Measurements from ENCODE around the gene EYS. TPM values are rescaled to one million over a fixed set of nuclear protein-coding genes. Genes with fewer than 3 reads are reported as not detected.
"Not testable (repeated sequence)": the region's sequence is repeated elsewhere in the genome, so short reads cannot be mapped to it uniquely, and the experiment has no call there.

Gene EYS
- total RNA-seq, 1 donor from 2014 or later, result not detected

- TF ChIP-seq CTCF (IDR thresholded peaks at IDR 0.05; ENCODE audit: unreplicated experiment), result no peak
- Mint-ChIP-seq H3K27me3 (ENCODE audit: unreplicated experiment) (no peaks in the 10 kb centered on the region), H3K4me1 (ENCODE audit: unreplicated experiment) (no peaks in the 10 kb centered on the region), H3K4me3 (ENCODE audit: unreplicated experiment) (no peak overlapping the region), H3K9me3 (ENCODE audit: unreplicated experiment) (no peaks in the 10 kb centered on the region), H3K36me3 (ENCODE audit: low read depth, unreplicated experiment) (no peaks in the 10 kb centered on the region), H3K27ac (ENCODE audit: unreplicated experiment) (no peak overlapping the region)
- no peak for DNase-seq (ENCODE audit: low spot score)
Measured at GRCh38 chr6:65410309-65410708, 296.7 kb downstream of the EYS start.

GRCh38 chr6:65402564-65402963 lies 304.5 kb downstream of the EYS start:
- TF ChIP-seq CTCF (IDR thresholded peaks at IDR 0.05; ENCODE audit: unreplicated experiment), result no peak
- no peak overlapping the region for H3K27ac Mint-ChIP-seq (ENCODE audit: unreplicated experiment)
- H3K27me3 Mint-ChIP-seq (ENCODE audit: unreplicated experiment), result no peaks in the 10 kb centered on the region
- no peak for DNase-seq (ENCODE audit: low spot score)
- no peaks in the 10 kb centered on the region for H3K4me1 Mint-ChIP-seq (ENCODE audit: unreplicated experiment)
- no peak overlapping the region for H3K4me3 Mint-ChIP-seq (ENCODE audit: unreplicated experiment)
- no peaks in the 10 kb centered on the region for H3K36me3 Mint-ChIP-seq (ENCODE audit: low read depth, unreplicated experiment)
- no peaks in the 10 kb centered on the region for H3K9me3 Mint-ChIP-seq (ENCODE audit: unreplicated experiment)

GRCh38 chr6:65399355-65400084 lies 307.5 kb downstream of the EYS start:
- H3K27ac Mint-ChIP-seq (ENCODE audit: unreplicated experiment), result no peak overlapping the region
- no peaks in the 10 kb centered on the region for H3K27me3 Mint-ChIP-seq (ENCODE audit: unreplicated experiment)
- no peaks in the 10 kb centered on the region for H3K36me3 Mint-ChIP-seq (ENCODE audit: low read depth, unreplicated experiment)
- no peaks in the 10 kb centered on the region for H3K9me3 Mint-ChIP-seq (ENCODE audit: unreplicated experiment)
- H3K4me3 Mint-ChIP-seq (ENCODE audit: unreplicated experiment), result no peak overlapping the region
- TF ChIP-seq CTCF (IDR thresholded peaks at IDR 0.05; ENCODE audit: unreplicated experiment), result no peak
- no peak for DNase-seq (ENCODE audit: low spot score)
- H3K4me1 Mint-ChIP-seq (ENCODE audit: unreplicated experiment), result no peaks in the 10 kb centered on the region

- Mint-ChIP-seq H3K4me3 (ENCODE audit: unreplicated experiment) (no peak overlapping the region), H3K9me3 (ENCODE audit: unreplicated experiment) (no peaks in the 10 kb centered on the region), H3K4me1 (ENCODE audit: unreplicated experiment) (no peaks in the 10 kb centered on the region), H3K27ac (ENCODE audit: unreplicated experiment) (no peak overlapping the region), H3K27me3 (ENCODE audit: unreplicated experiment) (no peaks in the 10 kb centered on the region), H3K36me3 (ENCODE audit: low read depth, unreplicated experiment) (no peaks in the 10 kb centered on the region)
- no peak for TF ChIP-seq CTCF (IDR thresholded peaks at IDR 0.05; ENCODE audit: unreplicated experiment)
- no peak for DNase-seq (ENCODE audit: low spot score)
Measured at GRCh38 chr6:65398851-65399250, 308.2 kb downstream of the EYS start.

- no peak for DNase-seq (ENCODE audit: low spot score)
- Mint-ChIP-seq H3K27ac (ENCODE audit: unreplicated experiment) (no peak overlapping the region), H3K4me3 (ENCODE audit: unreplicated experiment) (no peak overlapping the region), H3K4me1 (ENCODE audit: unreplicated experiment) (no peaks in the 10 kb centered on the region), H3K36me3 (ENCODE audit: low read depth, unreplicated experiment) (no peaks in the 10 kb centered on the region), H3K9me3 (ENCODE audit: unreplicated experiment) (no peaks in the 10 kb centered on the region), H3K27me3 (ENCODE audit: unreplicated experiment) (no peaks in the 10 kb centered on the region)
- no peak for TF ChIP-seq CTCF (IDR thresholded peaks at IDR 0.05; ENCODE audit: unreplicated experiment)
Measured at GRCh38 chr6:65350530-65350929, 356.5 kb downstream of the EYS start.

- not testable (repeated sequence) for H3K27ac Mint-ChIP-seq (ENCODE audit: unreplicated experiment); H3K9me3 Mint-ChIP-seq (ENCODE audit: unreplicated experiment); DNase-seq (ENCODE audit: low spot score); H3K36me3 Mint-ChIP-seq (ENCODE audit: low read depth, unreplicated experiment); H3K4me1 Mint-ChIP-seq (ENCODE audit: unreplicated experiment); H3K27me3 Mint-ChIP-seq (ENCODE audit: unreplicated experiment); H3K4me3 Mint-ChIP-seq (ENCODE audit: unreplicated experiment)
Measured at GRCh38 chr6:65302655-65303054, 404.4 kb downstream of the EYS start.

All from endothelial cell (in vitro differentiated cells).